MM.1S (cell line): ENCODE results near the gene GSKIP.

ENCODE experiments used
- EZH2 ChIP-seq: fragments of 300-600 bp; sonication (generic); optimal IDR thresholded peaks from 2 replicates; pipeline ENCODE3; 2017; ENCODE audit warnings: low read depth, mild to moderate bottlenecking, antibody characterized with exemption, low read length, mixed read lengths
- EZH2phosphoT487 ChIP-seq: fragments of 300-600 bp; sonication (generic); IDR thresholded peaks from 2 replicates; pipeline ENCODE4 v1.6.1; 2018; ENCODE audit warnings: antibody characterized with exemption, low read length
- TF ChIP-seq, protein P1 (sequence below): fragments of 300-600 bp; sonication (generic); IDR thresholded peaks from 2 replicates; pipeline ENCODE4 v1.5.1; 2016; ENCODE audit warnings: antibody characterized with exemption, low read length, mixed read lengths

DNA sequence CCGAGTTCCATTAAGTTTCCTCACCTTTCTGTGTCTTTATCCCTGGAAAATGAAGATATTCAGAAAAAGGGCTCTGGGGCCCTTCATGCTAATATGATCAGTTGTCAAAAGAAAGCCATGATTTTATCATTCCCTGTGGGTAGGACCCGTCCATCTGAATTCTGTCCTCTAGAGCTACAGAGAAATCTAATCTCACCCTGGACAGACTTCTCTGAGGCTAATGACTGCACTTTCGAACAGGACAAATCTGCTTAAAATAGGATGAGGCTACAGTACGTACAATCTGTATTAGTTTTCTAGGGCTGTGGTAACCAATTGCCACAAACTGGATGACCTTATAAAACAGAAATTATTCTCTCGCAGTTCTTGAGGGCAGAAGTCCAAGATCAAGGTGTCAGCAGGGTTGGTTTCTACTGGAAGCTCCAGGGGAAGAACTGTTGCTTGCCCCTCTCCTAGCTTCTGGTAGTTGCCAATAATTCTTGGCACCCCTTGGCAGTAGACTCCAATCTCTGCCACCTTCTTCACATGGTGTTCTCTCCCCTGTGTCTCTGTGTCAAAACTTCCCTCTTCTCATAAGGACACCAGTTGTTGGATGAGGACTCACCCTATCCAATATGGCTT lies 29.9 kb downstream of the GSKIP start:
- TF ChIP-seq, protein P1, sequence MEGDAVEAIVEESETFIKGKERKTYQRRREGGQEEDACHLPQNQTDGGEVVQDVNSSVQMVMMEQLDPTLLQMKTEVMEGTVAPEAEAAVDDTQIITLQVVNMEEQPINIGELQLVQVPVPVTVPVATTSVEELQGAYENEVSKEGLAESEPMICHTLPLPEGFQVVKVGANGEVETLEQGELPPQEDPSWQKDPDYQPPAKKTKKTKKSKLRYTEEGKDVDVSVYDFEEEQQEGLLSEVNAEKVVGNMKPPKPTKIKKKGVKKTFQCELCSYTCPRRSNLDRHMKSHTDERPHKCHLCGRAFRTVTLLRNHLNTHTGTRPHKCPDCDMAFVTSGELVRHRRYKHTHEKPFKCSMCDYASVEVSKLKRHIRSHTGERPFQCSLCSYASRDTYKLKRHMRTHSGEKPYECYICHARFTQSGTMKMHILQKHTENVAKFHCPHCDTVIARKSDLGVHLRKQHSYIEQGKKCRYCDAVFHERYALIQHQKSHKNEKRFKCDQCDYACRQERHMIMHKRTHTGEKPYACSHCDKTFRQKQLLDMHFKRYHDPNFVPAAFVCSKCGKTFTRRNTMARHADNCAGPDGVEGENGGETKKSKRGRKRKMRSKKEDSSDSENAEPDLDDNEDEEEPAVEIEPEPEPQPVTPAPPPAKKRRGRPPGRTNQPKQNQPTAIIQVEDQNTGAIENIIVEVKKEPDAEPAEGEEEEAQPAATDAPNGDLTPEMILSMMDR = no peak
- TF ChIP-seq EZH2 (no peak), EZH2phosphoT487 (no peak)
